IMR-90 (cell line): Measurements from ENCODE around the gene SLC2A6. TPM values are rescaled to one million over a fixed set of nuclear protein-coding genes. Genes with fewer than 3 reads are reported as not detected.

ENCODE experiments used
- ATAC-seq: fragments of 200-7000 bp; cut with Tn5 transposase; 2 replicates; pipeline ENCODE4 v1.9.1; 2020; ENCODE audit warnings: low read depth, mild to moderate bottlenecking, moderate library complexity
- BruUV-seq: library from RNA; stranded (reverse); fragments of 400-500 nt; replicated peaks from 2 replicates; lab custom pipeline; 2021; lab: Mats Ljungman, UMichigan
- CTCF ChIA-PET: fragments of 300-600 bp; formaldehyde crosslinking; extraction: SDS; loops from one replicate; lab custom pipeline; 2021; ENCODE audit warnings: antibody characterized with exemption; lab: Yijun Ruan, JAX
- POLR2A ChIA-PET: fragments of 300-600 bp; sonication (Branson Sonifier 250); formaldehyde crosslinking; loops from one replicate; lab custom pipeline; 2022; ENCODE audit warnings: antibody characterized with exemption; ENCODE audit not compliant: unreplicated experiment; lab: Charles Lee
- DNase-seq: peaks from one replicate; pipeline ENCODE4 v3.0.0; 2013
- H2AFZ ChIP-seq: replicated peaks from 2 replicates; pipeline ENCODE3; 2013; ENCODE audit warnings: low read length, mild to moderate bottlenecking; ENCODE audit not compliant: poor library complexity
- H2AK5ac ChIP-seq: 2 replicates; pipeline ENCODE4 v1.6.1; 2013; ENCODE audit warnings: low read depth, low read length, inconsistent platforms
- H2AK9ac ChIP-seq: replicated peaks from 2 replicates; pipeline ENCODE3; 2013; ENCODE audit warnings: mild to moderate bottlenecking, low read depth, low read length, moderate library complexity; ENCODE audit not compliant: poor library complexity
- H2BK120ac ChIP-seq: 2 replicates; pipeline ENCODE4 v1.6.1; 2013; ENCODE audit warnings: low read depth, low read length, inconsistent platforms
- H2BK15ac ChIP-seq: 3 replicates; pipeline ENCODE4 v1.6.1; 2013; ENCODE audit warnings: low read depth, low read length, inconsistent platforms
- H2BK20ac ChIP-seq: 2 replicates; pipeline ENCODE4 v1.6.1; 2013; ENCODE audit warnings: low read depth, mild to moderate bottlenecking, inconsistent platforms, low read length, moderate library complexity
- H2BK5ac ChIP-seq: 2 replicates; pipeline ENCODE4 v1.6.1; 2013; ENCODE audit warnings: mild to moderate bottlenecking, low read depth, low read length, inconsistent platforms; ENCODE audit not compliant: poor library complexity, severe bottlenecking
- H3K14ac ChIP-seq: replicated peaks from 2 replicates; pipeline ENCODE4 v1.6.1; 2013; ENCODE audit warnings: low read depth, low read length, inconsistent platforms
- H3K18ac ChIP-seq: 2 replicates; pipeline ENCODE4 v1.6.1; 2013; ENCODE audit warnings: low read depth, low read length, control low read depth
- H3K23ac ChIP-seq: 2 replicates; pipeline ENCODE4 v1.6.1; 2013; ENCODE audit warnings: low read depth, low read length, inconsistent platforms
- H3K27ac ChIP-seq: 2 replicates; pipeline ENCODE4 v1.5.1; 2013; ENCODE audit warnings: mild to moderate bottlenecking, control low read depth, low read length; ENCODE audit not compliant: insufficient read depth
- H3K27me3 ChIP-seq: 2 replicates; pipeline ENCODE4 v1.6.1; 2013; ENCODE audit warnings: low read length; ENCODE audit not compliant: control insufficient read depth, insufficient read depth
- H3K36me3 ChIP-seq: 2 replicates; pipeline ENCODE4 v1.6.1; 2013; ENCODE audit warnings: low read length, mixed read lengths; ENCODE audit not compliant: control insufficient read depth, insufficient read depth
- H3K4ac ChIP-seq: 2 replicates; pipeline ENCODE4 v1.6.1; 2013; ENCODE audit warnings: low read depth, low read length, inconsistent platforms
- H3K4me1 ChIP-seq: 2 replicates; pipeline ENCODE4 v1.6.1; 2013; ENCODE audit warnings: low read length, mixed read lengths; ENCODE audit not compliant: control insufficient read depth, insufficient read depth
- H3K4me2 ChIP-seq: 2 replicates; pipeline ENCODE4 v1.6.1; 2013; ENCODE audit warnings: low read depth, mild to moderate bottlenecking, control low read depth, low read length, moderate library complexity
- H3K4me3 ChIP-seq: 2 replicates; pipeline ENCODE4 v1.5.1; 2013; ENCODE audit warnings: low read depth, mild to moderate bottlenecking, control low read depth, low read length, moderate library complexity; ENCODE audit not compliant: insufficient read depth
- H3K56ac ChIP-seq: 2 replicates; pipeline ENCODE4 v1.6.1; 2013; ENCODE audit warnings: low read length, inconsistent platforms; ENCODE audit not compliant: insufficient read depth; ENCODE audit errors: extremely low read depth
- H3K79me1 ChIP-seq, 2 experiments: 2 replicates each; pipeline ENCODE4 v1.6.1; 2013; ENCODE audit warnings: low read length in 2 of 2, inconsistent platforms in 1 of 2, low read depth in 1 of 2
- H3K9ac ChIP-seq: 2 replicates; pipeline ENCODE4 v1.6.1; 2013; ENCODE audit warnings: low read depth, low read length, control low read depth
- H3K9me1 ChIP-seq: 2 replicates; pipeline ENCODE4 v1.6.1; 2013; ENCODE audit warnings: low read length, inconsistent platforms; ENCODE audit not compliant: insufficient read depth
- H3K9me3 ChIP-seq: 2 replicates; pipeline ENCODE4 v1.6.1; 2013; ENCODE audit warnings: low read length; ENCODE audit not compliant: control insufficient read depth, insufficient read depth
- H4K20me1 ChIP-seq: 2 replicates; pipeline ENCODE4 v1.6.1; 2013; ENCODE audit warnings: low read length, inconsistent platforms; ENCODE audit not compliant: insufficient read depth
- H4K5ac ChIP-seq: 2 replicates; pipeline ENCODE4 v1.6.1; 2013; ENCODE audit warnings: mild to moderate bottlenecking, low read depth, low read length, control low read depth
- H4K8ac ChIP-seq, 2 experiments: 2 replicates each; pipeline ENCODE4 v1.6.1; 2013; ENCODE audit warnings: low read depth in 2 of 2, low read length in 2 of 2, control low read depth in 1 of 2, inconsistent platforms in 1 of 2
- H4K91ac ChIP-seq: 2 replicates; pipeline ENCODE4 v1.6.1; 2013; ENCODE audit warnings: low read depth, low read length, inconsistent platforms; ENCODE audit not compliant: insufficient read depth
- CHD1 ChIP-seq: IDR thresholded peaks from 2 replicates; pipeline ENCODE4 v1.6.1; 2012; ENCODE audit warnings: low read depth, low read length, improper control_type of control experiment
- MAFK ChIP-seq: IDR thresholded peaks from 2 replicates; pipeline ENCODE4 v1.6.1; 2012; ENCODE audit warnings: low read depth, low read length, improper control_type of control experiment
- MAZ ChIP-seq: IDR thresholded peaks from 2 replicates; pipeline ENCODE4 v1.6.1; 2012; ENCODE audit warnings: low read depth, mild to moderate bottlenecking, low read length, improper control_type of control experiment, moderate library complexity, borderline replicate concordance
- POLR2A ChIP-seq: IDR thresholded peaks from 2 replicates; pipeline ENCODE4 v1.6.1; 2012; ENCODE audit warnings: mild to moderate bottlenecking, low read depth, low read length
- RAD21 ChIP-seq: IDR thresholded peaks from 2 replicates; pipeline ENCODE4 v1.6.1; 2012; ENCODE audit warnings: low read length, improper control_type of control experiment
- RCOR1 ChIP-seq: IDR thresholded peaks from 2 replicates; pipeline ENCODE4 v1.6.1; 2012; ENCODE audit warnings: mild to moderate bottlenecking, low read length, improper control_type of control experiment; ENCODE audit not compliant: insufficient replicate concordance
- WGBS, 2 experiments: methylation state at CpG; one replicate each; pipeline versions ENCODE4 v1.1.5 to v1.1.7; 2013; ENCODE audit warnings: missing lambda C conversion rate in 2 of 2; ENCODE audit not compliant: insufficient read length in 1 of 2; ENCODE audit errors: extremely low coverage in 2 of 2; 5-methylcytosine and 5-hydroxymethylcytosine counted together
- dilution Hi-C: fragments of 300-500 bp; cut with HindIII; formaldehyde crosslinking; loops from one replicate; pipeline ENCODE4 v1.14.3; 2018; ENCODE audit warnings: low sequenced_read_pairs; ENCODE audit not compliant: unreplicated experiment
- in situ Hi-C: fragments of 300-500 bp; cut with MboI; formaldehyde crosslinking; loops from 3 replicates; pipeline ENCODE4 v1.14.3; 2019; ENCODE audit warnings: low sequenced_read_pairs, inconsistent platforms, mixed read lengths
- intact Hi-C: fragments of 100-400 bp; cut with micrococcal nuclease; formaldehyde crosslinking; loops from 2 replicates; pipeline ENCODE4 v1.10.0; 2022
- polyA plus RNA-seq, 3 experiments: library from polyadenylated mRNA; depleted of rRNA; stranded (reverse); fragments of >200 nt; gene quantifications; 2 replicates each; pipeline ENCODE4 v1.2.3, GENCODE V29; 2012; ENCODE audit warnings: low replicate concordance in 1 of 3
- total RNA-seq: library from RNA; depleted of rRNA; stranded (reverse); fragments of >200 nt; gene quantifications from 2 replicates; pipeline ENCODE4 v1.2.3, GENCODE V29; 2012
- TF ChIP-seq, protein P1 (sequence below): fragments of 150-350 bp; IDR thresholded peaks from 2 replicates; pipeline ENCODE4 v1.6.1; 2017; ENCODE audit warnings: mild to moderate bottlenecking, antibody characterized with exemption, low read length, low read depth
- TF ChIP-seq, protein P2 (sequence below): conservative IDR thresholded peaks from 2 replicates; pipeline ENCODE4 v1.5.1; 2012; ENCODE audit warnings: mild to moderate bottlenecking, low read depth, low read length, improper control_type of control experiment

Gene SLC2A6
- total and polyA plus RNA-seq, 2 of the 4 experiments (the other 2 are of a cell fraction), result 2.9 to 8.5 TPM

DNA sequence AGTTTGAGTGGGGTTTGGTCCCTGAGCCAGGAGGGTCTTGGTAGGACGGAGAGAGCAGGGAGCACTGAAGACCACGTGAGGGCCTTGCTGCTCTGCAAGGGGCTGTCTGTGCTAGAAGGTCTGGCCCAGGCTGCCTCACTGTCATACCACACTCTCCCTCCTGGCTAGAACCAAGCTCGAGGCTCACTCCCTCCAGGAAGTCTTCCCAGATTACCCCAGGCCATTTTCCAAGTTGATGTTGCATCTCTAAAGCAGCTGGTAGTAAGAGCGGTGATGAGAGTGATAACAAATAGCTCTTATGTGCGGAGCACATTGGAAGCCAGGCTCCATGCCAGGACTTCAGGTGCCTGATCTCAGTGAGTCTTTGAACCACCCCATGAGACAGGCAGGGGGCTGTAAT is 39.3 kb upstream of the SLC2A6 start:
- in situ Hi-C loops (no loop called here), intact Hi-C loops (no loop called here), dilution Hi-C loops (no loop called here)
- Histone ChIP-seq H3K27me3 (peaks cover 69% of the 10 kb centered on the region), H2AK9ac (no peak overlapping the region), H2BK15ac (no peak overlapping the region), H2AFZ (no peak overlapping the region), H2AK5ac (no peak overlapping the region), H4K8ac (no peak overlapping the region), H3K4me2 (no peak overlapping the region), H4K20me1 (no peaks in the 10 kb centered on the region), H3K14ac (no peak overlapping the region), H3K18ac (no peak overlapping the region), H2BK5ac (no peak overlapping the region), H3K27ac (no peak overlapping the region), H3K9ac (no peak overlapping the region), H3K23ac (no peak overlapping the region), H4K5ac (no peak overlapping the region), H3K4ac (no peak overlapping the region), H3K36me3 (no peaks in the 10 kb centered on the region), H3K56ac (no peak overlapping the region), H3K4me1 (no peaks in the 10 kb centered on the region), H2BK20ac (no peak overlapping the region), H3K79me1 (no peaks in the 10 kb centered on the region), H3K4me3 (no peak overlapping the region), H2BK120ac (no peak overlapping the region), H3K9me1 (no peaks in the 10 kb centered on the region), H3K9me3 (no peaks in the 10 kb centered on the region), H4K91ac (no peak overlapping the region)
- ATAC-seq (no peak), DNase-seq (no peak)
- ChIA-PET POLR2A (no interaction called here), CTCF (no interaction called here)
- no CpG with 5 or more reads among the region's 5 CpGs for WGBS, 2 experiments
- no peak for TF ChIP-seq RCOR1
- TF ChIP-seq, protein P1, sequence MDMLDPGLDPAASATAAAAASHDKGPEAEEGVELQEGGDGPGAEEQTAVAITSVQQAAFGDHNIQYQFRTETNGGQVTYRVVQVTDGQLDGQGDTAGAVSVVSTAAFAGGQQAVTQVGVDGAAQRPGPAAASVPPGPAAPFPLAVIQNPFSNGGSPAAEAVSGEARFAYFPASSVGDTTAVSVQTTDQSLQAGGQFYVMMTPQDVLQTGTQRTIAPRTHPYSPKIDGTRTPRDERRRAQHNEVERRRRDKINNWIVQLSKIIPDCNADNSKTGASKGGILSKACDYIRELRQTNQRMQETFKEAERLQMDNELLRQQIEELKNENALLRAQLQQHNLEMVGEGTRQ, result no peak
- no peak for TF ChIP-seq MAZ
- no peak for TF ChIP-seq MAFK
- no peak for TF ChIP-seq POLR2A
- TF ChIP-seq, protein P2, sequence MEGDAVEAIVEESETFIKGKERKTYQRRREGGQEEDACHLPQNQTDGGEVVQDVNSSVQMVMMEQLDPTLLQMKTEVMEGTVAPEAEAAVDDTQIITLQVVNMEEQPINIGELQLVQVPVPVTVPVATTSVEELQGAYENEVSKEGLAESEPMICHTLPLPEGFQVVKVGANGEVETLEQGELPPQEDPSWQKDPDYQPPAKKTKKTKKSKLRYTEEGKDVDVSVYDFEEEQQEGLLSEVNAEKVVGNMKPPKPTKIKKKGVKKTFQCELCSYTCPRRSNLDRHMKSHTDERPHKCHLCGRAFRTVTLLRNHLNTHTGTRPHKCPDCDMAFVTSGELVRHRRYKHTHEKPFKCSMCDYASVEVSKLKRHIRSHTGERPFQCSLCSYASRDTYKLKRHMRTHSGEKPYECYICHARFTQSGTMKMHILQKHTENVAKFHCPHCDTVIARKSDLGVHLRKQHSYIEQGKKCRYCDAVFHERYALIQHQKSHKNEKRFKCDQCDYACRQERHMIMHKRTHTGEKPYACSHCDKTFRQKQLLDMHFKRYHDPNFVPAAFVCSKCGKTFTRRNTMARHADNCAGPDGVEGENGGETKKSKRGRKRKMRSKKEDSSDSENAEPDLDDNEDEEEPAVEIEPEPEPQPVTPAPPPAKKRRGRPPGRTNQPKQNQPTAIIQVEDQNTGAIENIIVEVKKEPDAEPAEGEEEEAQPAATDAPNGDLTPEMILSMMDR, result no peak
- TF ChIP-seq CHD1, result no peak
- no peak for TF ChIP-seq RAD21
- no TSS peak for BruUV-seq
